Activated CD8-positive, alpha-beta memory T cell treated with anti-CD3 and anti-CD28 coated beads, Interleukin-2, amount 50 U/mL, for 1 hour (primary cell): ENCODE data around the gene TAF8.
A peak's percentile ranks its signal among the peaks of the same experiment; 100 is the strongest.
"Not testable (repeated sequence)": the region's sequence is repeated elsewhere in the genome, so short reads cannot be mapped to it uniquely, and the experiment has no call there.

Experiments used
- DNase-seq: peaks from one replicate; pipeline ENCODE4 v3.0.0-alpha.2; 2020; ENCODE audit errors: extremely low read depth

The TAF8 gene, protein sequence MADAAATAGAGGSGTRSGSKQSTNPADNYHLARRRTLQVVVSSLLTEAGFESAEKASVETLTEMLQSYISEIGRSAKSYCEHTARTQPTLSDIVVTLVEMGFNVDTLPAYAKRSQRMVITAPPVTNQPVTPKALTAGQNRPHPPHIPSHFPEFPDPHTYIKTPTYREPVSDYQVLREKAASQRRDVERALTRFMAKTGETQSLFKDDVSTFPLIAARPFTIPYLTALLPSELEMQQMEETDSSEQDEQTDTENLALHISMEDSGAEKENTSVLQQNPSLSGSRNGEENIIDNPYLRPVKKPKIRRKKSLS

DNA sequence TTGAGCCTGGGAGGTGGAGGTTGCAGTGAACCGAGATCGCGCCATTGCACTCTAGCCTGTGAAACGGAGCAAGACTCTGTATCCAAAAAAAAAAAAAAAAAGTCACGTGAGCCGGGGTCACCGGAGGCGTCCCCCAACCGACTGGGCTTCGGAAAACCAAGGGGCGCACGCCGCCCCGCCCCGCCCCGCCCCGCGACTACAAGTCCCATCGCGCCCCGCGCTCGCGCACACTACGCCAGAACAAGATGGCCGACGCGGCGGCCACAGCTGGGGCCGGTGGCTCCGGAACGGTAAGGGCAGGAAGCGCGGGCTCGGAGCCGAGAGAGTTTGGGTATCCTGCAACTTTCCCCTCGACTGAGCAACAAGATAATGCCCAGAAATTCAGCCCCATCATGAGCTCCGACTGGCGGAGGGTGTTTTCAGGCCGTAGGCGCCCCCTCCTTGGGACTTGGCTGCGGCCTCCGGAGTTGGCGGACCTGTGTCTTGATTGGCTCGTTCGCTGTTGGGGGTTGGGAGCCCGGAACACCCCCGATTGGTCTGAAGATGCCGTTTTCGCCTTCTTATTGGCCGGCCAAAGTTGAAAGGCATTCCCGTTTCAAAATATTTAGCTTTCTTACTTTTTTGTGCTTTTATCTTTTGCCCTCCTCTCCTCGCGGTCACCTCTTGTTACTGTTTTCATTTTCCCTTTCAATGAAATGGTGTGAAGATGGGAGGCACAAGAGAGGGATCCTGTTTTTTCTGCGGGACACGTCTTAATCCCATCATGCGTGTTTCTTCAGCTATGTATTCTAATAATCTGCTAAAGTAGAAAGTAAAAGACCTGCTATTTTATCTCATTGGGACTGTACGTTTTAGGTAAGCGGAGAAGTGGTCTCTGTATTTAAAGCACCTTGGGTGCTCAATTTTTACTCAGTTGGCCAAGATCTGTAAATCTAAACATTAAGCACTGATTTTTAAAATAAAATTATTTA, at the start of gene TAF8:
TSS of gene TAF8 (plus strand) at position 228 of the 971 bp plus-strand sequence. CDS start at position 246, 18 bp downstream.
- DNase-seq = peak; percentile 77

DNA sequence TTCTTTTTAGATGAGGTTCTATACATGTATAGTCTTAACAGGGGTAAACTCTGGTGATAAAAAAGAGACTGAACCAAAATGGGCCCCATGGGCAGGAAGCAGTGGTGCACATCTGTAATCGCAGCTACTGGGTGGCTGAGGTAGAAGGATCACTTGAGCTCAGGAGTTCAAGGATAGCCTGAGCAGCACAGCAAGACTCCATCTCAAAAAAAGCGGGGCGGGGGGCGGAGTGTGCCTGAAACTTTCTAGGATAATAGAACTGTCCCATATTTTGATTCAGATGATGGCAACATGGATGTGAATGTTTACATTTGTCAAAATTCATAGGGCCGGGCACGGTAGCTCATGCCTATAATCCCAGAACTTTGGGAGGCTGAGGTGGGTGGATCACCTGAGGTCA, 48.8 kb upstream of the TAF8 start:
- no peak for DNase-seq

DNA sequence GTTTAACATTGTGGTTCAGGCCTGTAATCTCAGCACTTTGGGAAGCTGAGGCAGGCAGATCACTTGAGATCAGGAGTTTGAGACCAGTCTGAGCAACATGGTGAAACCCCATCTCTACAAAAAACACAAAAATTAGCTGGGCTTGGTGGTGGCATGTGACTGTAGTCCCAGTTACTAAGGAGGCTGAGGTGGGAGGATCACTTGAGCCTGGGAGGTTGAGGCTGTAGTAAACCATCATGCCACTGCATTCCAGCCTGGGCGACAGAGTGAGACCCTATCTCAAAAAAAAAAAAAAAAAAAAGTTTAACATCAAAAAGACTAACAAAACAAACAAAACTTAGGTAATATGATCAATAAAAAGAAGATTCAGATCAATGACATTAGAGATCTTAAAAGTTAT, 46.7 kb upstream of the TAF8 start:
- DNase-seq = not testable (repeated sequence)

DNA sequence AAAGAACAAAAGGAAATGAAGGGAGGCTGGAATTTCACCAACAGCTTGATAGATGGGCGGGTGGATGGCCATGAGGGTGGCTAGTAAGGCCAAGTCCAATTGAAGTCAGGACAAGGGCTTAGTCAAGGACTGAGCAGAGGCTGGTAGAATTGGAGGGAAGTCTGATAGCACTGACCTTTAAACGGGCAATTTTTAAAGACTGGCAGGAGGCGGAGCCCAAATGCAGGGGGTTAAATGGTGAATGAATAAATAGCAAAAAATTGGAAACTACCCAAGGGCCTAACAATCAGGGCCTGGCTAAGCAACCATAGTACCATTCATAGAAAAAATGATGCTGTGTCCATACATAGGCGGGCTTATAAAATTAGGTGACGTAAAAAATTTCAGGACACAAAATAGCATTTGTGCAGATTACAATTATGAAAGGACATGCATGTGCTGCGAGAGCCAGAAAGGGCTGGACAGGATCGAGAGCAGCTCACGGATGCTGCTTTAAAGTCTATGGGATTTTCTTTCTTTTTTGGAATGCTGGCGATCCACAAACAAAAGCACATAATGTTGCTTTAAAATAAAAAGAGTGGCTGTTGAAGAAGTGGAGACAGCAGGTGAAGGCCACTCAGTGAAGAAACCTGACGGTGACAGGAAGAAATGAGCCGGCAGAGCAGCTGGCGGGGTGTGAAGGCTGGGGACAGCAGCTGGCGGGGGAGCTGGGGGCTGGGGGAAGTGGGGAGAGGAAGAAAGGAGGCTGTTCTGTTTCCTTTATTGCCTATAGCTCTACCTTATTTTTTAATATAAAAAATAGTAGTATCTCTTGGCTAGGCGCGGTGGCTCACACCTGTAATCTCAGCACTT, 42.8 kb upstream of the TAF8 start:
- no peak for DNase-seq

DNA sequence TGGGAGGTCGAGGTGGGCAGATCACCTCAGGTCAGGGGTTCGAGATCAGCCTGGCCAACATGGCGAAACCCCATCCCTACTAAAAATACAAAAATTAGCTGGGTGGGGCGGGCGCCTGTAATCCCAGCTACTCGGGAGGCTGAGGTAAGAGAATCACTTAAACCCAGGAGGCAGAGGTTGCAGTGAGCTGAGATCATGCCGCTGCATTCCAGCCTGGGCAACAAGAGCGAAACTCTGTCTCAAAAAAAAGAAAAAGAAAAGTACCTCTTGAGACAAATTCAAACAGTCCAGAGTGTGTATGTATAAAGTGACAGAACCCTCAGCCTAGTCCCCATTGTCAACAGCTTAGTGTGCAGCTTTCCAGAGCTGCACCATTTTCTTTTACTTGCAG, 42.2 kb upstream of the TAF8 start:
- DNase-seq = not testable (repeated sequence)

DNA sequence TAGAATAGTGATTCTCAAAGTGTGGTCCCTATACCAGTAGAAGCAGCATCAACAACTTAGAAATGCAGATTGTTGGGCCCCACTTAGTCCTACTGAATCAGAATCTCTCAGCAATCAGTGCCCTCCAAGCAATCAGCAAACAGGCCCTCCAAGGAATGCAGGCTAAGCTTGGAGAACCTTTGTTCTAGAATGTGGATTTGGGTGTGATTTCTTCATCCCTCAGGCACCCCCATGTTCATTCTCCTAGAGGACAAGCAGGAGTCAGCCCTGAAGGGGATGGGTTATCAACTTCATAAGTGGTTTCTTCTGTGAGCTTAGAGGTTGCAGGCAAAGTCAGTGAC, 40.5 kb upstream of the TAF8 start:
- DNase-seq = no peak

DNA sequence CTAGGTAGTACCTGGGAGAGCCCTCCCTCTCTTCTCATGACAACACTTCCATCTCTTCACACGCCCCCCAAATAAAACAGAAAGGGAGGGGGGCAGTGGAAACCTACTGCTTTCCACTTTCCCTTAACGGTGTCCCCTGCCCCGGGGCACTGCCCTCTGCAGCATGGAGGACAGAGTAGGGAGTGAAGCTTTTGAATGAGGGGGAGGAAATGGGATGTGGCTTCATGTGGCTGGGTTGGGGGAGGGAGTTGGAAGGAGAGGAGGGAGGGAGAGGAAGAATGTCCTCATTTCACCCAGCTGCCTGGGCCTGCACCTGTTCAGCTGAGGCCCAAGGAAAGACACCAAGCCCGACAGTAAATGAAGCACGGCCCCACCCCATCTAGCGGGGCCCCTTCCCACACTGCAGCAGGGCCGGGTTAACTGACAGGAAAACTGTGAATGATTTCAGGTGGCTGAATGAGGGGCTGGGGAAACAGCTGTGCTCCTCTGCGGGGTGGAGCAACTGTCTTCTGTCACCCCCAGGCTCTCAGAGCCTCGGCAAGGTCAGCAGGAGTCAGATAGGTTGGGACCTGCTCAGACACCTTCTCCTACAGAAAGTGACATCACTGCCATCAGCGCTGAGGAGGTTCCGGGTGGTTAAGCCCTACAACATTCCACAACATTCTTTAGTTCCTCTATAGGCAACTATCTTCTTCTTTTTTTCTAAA, 40.0 kb upstream of the TAF8 start:
- no peak for DNase-seq

DNA sequence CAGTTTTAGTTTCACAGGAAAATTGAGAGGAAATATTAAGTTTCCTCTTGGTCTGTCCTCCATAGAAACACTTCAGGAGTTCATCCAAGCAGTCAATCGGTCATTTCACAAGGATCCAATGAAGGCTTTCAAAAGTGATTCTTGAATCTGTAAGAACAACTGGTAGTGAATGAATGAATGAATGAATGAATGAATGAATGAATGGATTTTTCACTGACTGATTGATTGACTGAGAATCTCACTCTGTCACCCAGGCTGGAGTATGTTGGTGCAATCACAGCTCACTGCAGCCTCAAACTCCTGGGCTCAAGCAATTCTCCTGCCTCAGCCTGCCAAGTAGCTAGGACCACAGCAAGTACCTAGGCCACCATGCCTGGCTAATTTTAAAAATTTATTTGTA, 39.4 kb upstream of the TAF8 start:
- DNase-seq = no peak

DNA sequence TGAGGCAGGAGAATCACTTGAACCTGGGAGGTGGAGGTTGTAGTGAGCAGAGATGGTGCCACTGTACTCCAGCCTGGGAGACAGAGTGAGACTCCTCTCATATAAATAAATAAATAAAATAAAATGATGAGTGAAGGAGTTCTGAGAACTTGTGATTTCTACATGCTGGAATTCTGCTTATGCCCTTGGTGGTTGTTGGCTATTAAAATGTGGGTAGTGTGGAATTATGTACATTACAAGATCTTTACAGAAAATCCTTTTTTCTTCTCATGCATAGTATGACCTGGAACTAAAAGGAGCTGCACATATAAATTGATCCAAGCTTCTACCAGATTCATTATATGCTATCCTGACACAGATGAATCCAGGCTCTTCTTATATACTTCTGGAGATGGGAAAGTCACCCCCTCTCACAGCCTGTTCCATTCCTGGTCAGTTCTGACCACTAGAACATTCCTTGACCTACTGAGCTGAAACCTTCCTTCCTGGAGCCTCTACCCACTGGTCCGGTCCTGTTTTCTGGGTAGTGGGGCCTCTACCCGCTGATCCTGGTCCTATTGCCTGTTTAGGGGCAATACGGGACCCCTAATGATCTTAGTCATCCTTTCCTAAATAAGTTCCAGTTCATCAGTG, 37.7 kb upstream of the TAF8 start:
- DNase-seq = no peak

DNA sequence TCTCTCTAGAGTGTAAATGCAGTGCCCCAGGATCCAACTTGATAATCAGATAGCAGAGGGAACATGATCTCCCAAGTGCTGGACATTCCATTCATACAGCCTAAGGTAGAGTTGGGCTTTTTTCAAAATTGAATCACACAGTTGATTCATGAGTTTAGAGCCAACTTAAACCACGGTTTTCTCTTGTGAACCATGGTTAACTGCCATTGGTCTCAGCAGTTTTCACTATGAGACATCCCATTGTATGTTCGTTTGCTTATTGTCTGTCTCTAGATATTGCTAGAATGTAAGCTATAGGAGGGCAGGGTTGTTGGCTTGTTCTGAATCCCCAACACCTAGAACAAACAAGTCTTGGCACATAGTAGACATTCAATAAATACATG, 37.2 kb upstream of the TAF8 start:
- DNase-seq = no peak

DNA sequence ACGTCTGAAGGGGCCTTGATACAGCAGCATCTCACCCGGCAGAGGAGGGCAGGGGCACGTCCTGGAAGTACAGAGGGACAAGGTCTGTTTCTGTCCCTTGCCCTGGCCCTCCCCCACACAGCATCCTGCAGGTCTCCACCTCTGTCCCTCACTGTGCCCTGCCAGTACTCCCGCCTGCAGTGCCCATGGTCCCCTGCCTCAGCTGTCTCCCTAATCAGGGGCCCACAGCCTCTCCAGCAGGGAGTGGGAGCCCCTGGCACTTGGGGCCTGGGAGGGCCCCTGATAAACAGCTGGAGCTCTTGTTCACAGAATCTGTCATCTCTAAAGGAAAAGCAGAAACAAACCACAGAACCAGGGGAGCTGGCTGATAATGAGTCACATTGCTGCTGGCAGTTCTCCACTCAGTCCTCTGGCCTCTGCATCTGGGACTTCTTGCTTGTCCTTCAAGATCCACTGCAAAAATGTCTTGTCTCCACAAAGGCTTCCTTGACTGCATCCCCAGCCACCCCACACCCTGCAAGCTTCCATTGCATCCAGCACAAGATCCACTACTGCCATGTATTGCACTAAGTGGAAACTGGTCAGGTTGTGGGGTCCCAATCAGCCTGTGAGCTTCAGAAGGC, 33.2 kb upstream of the TAF8 start:
- DNase-seq = no peak

DNA sequence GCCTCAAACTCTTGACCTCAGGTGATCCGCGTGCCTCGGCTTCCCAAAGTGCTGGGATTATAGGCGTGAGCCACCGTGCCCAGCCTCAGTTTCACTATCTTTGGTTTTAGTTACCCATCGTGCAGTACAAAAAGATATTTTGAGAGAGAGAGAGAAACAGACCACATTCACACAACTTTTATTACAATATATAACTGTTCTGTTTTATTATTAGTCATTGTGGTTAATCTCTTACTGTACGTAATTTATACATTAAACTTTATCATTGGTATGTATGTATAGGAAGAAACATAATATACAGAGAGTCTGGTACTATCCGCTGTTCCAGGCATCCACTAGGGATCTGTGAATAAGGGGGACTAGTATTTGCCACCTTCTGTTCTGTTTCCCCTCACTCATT, 29.4 kb upstream of the TAF8 start:
- DNase-seq = no peak

DNA sequence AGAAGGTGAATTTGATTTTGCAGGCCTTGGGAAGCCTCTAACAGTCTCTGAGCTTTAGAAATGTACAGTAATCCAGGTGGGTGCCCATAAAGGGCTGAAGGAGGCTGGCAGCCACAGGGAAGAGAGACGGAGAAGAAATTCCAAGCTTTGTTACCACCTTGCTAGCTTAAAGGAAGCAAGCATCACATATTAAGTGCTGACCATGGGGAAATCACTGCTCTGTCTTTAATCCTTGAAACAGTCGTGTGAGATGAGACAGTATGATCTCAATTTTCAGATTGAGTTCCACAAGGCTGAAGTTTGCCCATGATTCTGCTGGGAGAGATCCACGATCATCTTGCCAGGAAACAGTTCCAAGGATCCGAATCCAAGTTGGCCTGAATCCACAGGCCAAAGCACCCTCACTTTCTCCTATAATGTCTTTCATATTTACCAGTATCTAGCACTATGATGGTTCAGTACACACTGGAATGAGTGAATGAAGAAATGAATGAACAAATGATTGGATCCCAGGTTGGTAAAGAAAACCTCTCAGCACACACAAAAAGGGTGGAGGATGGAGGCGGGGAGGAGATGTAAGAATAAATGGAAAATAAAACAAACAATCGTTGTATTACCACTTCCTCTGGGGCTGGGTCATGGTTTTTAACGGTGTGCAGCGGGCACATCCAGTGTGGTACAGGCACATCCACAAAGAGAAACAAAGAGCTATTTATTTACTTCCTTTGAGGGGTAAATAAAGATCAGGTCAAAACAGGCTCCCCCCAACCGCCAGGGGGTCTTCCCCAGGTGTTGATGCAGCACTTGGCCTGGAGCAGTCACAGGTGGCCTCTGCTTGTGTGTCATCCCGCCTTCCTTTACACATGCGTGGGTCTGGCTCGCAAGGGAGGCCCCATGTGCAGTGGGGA, 28.2 kb upstream of the TAF8 start:
- DNase-seq = peak; percentile 55

DNA sequence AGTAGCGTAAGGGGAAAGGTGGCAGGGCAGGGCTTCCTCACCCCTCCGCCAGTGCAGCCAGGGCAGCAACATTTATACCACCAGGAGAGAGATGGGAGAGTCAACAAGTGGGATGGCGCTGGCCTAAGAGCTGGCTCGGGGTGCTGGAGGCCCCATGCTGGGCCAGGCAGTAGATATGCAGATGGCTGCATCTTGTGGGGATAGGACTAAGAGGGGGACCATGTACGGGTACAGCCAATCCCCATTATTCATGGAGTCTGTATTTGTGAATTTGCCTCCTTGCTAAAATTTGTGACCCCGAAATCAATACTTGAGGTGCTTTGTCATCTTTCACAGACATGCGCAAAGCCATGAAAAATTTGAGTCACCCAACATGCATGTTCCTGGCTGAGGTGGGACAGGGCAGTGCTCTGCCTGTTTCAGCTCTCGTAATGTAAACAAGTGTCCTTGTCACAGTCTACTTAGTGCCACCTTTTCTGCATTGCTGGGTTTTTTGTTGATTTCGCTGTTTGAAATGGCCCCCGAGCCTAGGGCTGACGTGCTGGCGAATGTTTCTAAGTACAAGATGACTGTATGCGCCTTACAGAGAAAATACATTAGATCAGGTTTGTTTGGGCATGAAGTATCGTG, 27.5 kb upstream of the TAF8 start:
- no peak for DNase-seq

DNA sequence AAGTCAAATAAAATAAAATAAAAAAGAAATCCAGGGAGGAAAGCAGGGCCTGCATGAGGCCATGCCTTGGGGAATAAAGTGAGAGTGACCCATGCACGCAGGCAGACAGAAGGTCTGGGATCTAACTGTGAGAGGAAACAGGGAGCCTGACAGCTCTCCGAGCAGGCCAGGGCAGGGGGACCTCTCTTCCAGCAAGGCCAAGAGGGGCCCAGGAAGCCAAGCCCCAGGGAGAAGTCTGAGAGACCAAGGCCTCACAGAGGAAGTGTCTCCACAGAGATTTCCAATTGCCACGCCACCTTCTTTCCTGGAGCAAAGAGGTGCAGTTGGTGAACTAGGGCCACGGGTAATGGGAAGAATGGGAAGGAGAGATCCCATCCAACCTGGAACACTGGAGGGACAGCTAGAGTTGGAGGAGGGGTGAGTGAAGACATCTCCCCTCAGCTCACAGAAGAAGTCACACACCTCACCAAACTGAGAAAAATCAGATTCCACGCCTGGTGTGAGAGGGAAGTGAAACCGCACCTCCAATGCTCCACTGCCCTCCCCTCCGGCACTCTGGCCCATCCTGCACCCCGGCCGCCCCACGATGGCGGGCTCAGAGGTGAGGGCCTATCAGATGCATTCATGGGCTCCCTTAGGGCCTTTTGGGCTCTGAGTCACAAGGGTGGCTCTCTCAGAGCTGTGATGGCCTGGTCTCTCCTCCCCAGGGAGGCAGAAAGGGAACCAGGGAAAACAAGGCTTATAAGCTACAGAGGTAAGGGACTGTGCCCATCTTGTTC, 25.1 kb upstream of the TAF8 start:
- DNase-seq = no peak

DNA sequence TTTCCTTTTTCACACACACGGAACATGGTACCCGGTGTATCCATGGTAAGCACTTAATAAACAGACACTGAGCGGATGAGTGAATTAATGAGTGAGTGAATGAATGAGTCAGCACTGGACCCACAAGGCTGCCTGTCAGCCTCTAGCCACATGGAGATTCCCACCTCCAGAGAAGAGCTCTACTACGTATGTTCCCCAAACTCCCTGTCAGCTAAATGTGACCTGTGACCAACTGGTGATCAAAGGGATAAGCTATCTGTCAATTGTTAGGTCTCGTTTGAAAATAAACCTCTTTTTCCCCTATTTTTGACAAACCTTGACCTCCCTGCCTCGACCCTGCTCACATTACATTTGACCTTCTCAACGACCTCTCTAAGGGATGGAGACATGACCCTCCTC, 24.5 kb upstream of the TAF8 start:
- no peak for DNase-seq

DNA sequence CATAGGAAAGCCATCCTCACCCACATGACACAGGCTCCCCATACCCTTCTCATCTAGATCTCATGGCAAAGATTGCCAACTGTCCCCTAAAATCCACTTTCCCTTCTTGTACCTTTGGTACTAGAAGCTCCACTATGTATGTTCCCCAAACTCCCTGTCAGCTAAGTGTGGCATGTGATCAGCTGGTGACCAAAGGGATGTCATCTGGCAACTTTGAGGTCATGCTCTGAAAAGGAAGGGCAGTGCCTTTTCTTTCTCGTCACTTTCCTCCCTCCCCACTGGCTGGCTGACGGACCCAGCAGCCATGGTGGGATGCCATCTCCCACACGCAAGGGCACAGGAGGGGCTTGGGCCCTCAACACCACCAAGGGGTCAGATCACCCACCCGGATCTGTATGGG, 23.8 kb upstream of the TAF8 start:
- DNase-seq = no peak
